ENCODE measurements around the gene MYOM1.
A peak's percentile ranks its signal among the peaks of the same experiment; 100 is the strongest.

MYOM1 gene

DNA sequence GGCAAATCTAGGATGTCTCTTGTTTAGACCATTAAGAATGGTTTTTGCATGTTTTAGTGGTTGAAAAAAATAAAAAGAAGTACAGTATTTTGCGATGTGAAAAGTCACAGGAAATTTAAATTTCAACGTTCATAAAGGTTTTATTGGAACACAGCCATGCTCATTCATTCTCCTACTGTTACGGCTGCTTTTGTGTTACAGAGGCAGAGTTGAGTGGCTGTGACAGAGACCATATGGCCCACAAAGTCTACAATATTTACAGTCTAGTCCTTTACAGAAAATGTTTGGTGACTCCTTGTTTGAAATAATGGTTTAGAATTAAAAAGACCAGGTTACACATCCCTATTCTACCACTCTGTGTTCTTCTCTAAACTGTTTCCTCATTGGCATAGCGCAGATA lies 48.1 kb downstream of the MYOM1 start:
- no peak for DNase-seq
- H3K9me3 Mint-ChIP-seq: no peaks in the 10 kb centered on the region
- no peaks in the 10 kb centered on the region for H3K36me3 Mint-ChIP-seq
- H3K4me1 Mint-ChIP-seq: peaks cover 24 to 58% of the 10 kb centered on the region in 2 donors
- no peak overlapping the region for H3K4me3 Mint-ChIP-seq
- no peak for ATAC-seq (replicated peaks)
- H3K27me3 Mint-ChIP-seq: no peaks in the 10 kb centered on the region
- peak overlapping the region; percentile 37 for H3K27ac Mint-ChIP-seq

DNA sequence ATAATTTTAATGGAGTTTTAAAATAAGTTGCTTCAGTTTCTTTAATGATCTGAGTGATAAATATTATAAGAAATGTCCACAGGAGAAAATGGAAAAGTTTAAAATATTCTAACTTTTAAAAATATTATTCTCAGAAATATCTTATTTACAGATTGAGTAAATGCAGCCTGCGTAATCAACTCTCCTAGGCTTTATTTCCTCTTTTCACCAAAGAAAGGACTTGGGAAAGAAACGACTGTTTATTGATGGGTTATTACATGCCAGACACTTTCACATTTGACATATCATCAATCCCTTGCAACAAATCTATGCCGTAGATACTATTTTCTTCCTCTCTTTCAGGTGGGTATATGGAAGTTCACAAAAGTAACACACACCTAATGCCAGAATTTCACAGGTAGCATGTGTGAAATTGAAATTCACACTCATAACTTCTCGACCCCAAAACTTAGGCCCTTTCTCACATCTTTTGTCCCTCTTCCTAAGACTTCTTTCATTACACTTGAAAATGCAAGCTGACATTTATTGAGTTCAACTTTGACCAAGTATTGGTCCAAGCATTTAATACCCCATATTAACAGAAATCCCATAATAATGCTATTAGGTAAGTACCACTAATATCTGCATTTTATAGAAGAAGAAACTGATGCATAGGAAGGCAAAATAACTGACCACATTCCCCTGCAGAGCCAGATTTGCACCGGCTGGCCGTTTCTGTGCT lies 49.2 kb downstream of the MYOM1 start:
- Mint-ChIP-seq H3K4me3 (no peak overlapping the region), H3K27me3 (no peaks in the 10 kb centered on the region), H3K36me3 (no peaks in the 10 kb centered on the region), H3K4me1 (peaks cover 18 to 49% of the 10 kb centered on the region in 2 donors), H3K27ac (no peak overlapping the region), H3K9me3 (no peaks in the 10 kb centered on the region)
- no peak for DNase-seq
- ATAC-seq (replicated peaks): no peak

DNA sequence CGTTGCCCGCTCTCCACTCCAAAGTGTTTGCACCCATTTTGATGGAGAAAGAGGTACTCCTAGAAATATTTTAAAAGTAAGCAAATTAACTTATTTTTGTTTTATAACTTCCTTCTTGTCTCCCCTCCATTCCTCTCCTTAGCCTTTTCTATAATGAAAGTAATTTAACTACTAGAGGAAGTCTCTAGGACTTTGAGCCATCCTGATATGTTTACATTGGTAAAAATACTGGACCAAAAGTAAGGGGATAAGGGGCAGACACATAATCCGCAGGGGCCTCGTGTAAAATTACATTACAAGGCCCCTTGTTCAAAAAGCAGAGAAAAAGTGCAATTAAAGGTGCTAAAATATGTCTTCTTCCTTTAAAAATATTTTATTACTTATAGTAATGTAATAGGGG lies 55.4 kb downstream of the MYOM1 start:
- Mint-ChIP-seq H3K4me3 (no peak overlapping the region), H3K27ac (no peak overlapping the region), H3K27me3 (no peaks in the 10 kb centered on the region), H3K9me3 (no peaks in the 10 kb centered on the region), H3K36me3 (peaks cover 0 to 6% of the 10 kb centered on the region in 2 donors), H3K4me1 (peaks cover 3 to 22% of the 10 kb centered on the region in 2 donors)
- DNase-seq: no peak
- no peak for ATAC-seq (replicated peaks)

DNA sequence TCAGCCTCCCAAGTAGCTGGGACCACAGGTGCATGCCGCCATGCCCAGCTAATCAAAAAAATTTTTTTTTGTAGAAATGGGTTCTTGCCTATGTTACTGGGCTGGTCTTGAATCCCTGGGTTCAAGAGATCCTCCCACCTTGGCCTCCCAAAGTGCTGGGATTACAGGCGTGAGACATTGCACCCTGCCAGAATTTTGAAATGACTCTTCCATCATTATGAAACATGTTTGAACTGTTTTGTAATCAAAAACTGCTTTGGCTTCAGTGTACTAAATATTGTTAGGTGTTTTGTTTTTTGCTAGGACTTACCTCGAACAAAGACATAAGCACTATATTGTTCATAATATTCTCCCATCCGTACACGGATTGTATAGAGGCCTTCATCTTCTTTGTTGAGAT lies 55.8 kb downstream of the MYOM1 start:
- no peaks in the 10 kb centered on the region for H3K9me3 Mint-ChIP-seq
- no peaks in the 10 kb centered on the region for H3K27me3 Mint-ChIP-seq
- DNase-seq (no peak), ATAC-seq (replicated peaks) (no peak)
- H3K4me3 Mint-ChIP-seq: no peak overlapping the region
- H3K4me1 Mint-ChIP-seq: peaks cover 3 to 21% of the 10 kb centered on the region in 2 donors
- peaks cover 0 to 6% of the 10 kb centered on the region in 2 donors for H3K36me3 Mint-ChIP-seq
- H3K27ac Mint-ChIP-seq: no peak overlapping the region

DNA sequence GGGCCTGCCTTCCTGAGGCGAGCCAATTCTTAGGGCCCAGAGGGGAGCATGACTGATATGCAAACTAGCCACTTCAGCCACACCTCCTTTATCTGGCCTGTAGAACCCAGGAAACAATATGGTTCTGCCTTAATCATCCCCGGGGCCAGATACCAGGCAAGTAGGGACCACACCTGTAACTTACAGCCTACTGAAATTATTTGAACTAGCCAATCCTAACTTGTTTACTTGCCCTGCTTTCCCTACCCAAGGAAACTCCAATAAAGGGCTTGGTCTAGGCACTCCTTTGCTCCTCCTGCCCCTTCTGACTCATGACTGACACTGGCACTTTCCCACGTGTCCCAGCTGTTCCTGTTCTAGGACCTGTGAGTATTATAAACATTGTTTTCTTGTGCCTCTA lies 57.6 kb downstream of the MYOM1 start:
- no peaks in the 10 kb centered on the region for H3K9me3 Mint-ChIP-seq
- H3K27ac Mint-ChIP-seq: peak overlapping the region; percentile 65
- no peak for DNase-seq

DNA sequence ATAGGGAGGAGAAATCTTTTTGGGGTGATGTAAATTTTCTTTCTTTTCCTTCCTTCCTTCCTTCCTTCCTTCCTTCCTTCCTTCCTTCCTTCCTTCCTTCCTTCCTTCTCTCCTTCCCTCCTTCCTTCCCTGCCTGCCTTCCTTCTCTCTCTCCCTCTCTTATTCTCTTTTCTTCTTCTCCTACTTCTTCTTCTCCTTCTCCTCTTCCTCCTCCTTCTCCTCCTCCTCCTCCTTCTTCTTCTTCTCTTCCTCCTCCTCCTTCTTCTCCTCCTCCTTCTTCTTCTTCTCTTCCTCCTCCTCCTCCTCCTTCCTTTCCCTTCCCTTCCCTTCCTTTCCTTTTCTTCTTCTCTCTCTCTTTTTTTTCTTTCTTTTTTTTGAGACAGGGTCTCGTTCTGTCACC lies 59.9 kb downstream of the MYOM1 start:
- DNase-seq: no peak
- H3K4me3 Mint-ChIP-seq: no peak overlapping the region
- no peaks in the 10 kb centered on the region for H3K9me3 Mint-ChIP-seq
- no peaks in the 10 kb centered on the region for H3K27me3 Mint-ChIP-seq
- H3K27ac Mint-ChIP-seq: no peak overlapping the region
- H3K36me3 Mint-ChIP-seq: peaks cover 0 to 6% of the 10 kb centered on the region in 2 donors
- H3K4me1 Mint-ChIP-seq: peaks cover 15 to 35% of the 10 kb centered on the region in 2 donors
- no peak for ATAC-seq (replicated peaks)

More for the DNA sequence above, 57.6 kb downstream of the MYOM1 start:
- ATAC-seq (replicated peaks): no peak
- Mint-ChIP-seq H3K4me1 (peaks cover 3 to 16% of the 10 kb centered on the region in 2 donors), H3K36me3 (peaks cover 0 to 6% of the 10 kb centered on the region in 2 donors), H3K27me3 (no peaks in the 10 kb centered on the region), H3K4me3 (no peak overlapping the region)

DNA sequence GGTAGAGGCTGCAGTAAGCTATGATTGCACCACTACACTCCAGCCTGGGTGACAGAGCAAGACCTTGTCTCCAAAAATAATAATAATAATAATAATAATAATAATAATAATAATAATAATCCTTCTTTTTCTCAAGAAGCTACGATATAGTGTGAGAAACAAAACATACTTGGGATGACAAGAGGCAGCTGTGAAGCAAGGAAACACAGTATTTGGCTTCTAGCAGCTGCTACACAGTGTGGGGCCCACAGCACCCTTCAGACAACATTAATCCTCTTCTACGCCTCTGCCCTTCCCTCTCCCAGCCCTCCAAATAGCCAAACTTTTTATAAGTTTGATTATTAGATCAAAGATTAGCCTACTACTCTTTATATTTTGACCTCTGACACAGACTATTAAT lies 62.2 kb downstream of the MYOM1 start:
- H3K27me3 Mint-ChIP-seq: no peaks in the 10 kb centered on the region
- H3K4me1 Mint-ChIP-seq: peaks cover 20 to 44% of the 10 kb centered on the region in 2 donors
- H3K27ac Mint-ChIP-seq: no peak overlapping the region
- H3K36me3 Mint-ChIP-seq: no peaks in the 10 kb centered on the region
- DNase-seq (no peak), ATAC-seq (replicated peaks) (no peak)
- no peak overlapping the region for H3K4me3 Mint-ChIP-seq
- H3K9me3 Mint-ChIP-seq: no peaks in the 10 kb centered on the region

DNA sequence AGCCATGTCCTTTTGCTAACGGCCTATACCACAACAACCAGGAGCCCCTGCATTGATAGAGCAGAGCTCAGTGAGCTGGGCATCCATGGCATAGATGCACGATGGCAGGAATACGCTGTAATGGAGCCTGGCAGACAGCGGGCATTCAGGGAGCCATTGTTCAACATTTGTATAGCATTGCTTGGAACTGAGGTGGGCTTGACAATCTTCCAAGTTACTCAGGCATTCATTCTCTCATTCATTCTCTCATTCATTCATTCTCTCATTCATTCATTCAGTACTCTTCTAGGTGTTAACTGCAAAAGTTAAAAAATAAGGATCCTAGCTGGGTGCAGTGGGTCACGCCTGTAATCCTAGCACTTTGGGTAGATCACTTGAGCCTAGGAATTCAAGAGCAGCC lies 62.7 kb downstream of the MYOM1 start:
- Mint-ChIP-seq H3K27ac (no peak overlapping the region), H3K4me3 (no peak overlapping the region), H3K36me3 (no peaks in the 10 kb centered on the region), H3K4me1 (peaks cover 21 to 44% of the 10 kb centered on the region in 2 donors), H3K27me3 (no peaks in the 10 kb centered on the region), H3K9me3 (no peaks in the 10 kb centered on the region)
- ATAC-seq (replicated peaks): no peak
- no peak for DNase-seq

DNA sequence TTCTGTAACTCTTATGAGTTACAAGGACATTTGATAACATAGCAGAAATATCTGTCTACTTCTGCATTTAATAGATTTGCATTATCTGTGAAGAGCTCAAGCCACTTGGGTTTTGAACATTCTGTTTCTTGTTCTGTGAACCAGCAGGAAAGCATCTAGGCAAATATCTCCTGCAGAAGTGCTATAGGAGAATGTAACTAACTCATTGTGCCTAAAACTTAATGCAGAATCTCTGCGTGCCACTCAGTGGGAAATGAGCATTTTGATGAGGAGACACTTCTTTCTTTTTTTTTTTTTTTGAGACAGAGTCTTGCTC lies 63.5 kb downstream of the MYOM1 start:
- H3K4me3 Mint-ChIP-seq: no peak overlapping the region
- H3K4me1 Mint-ChIP-seq: peaks cover 23 to 48% of the 10 kb centered on the region in 2 donors
- ATAC-seq (replicated peaks) (no peak), DNase-seq (no peak)
- H3K27me3 Mint-ChIP-seq: no peaks in the 10 kb centered on the region
- no peaks in the 10 kb centered on the region for H3K9me3 Mint-ChIP-seq
- no peaks in the 10 kb centered on the region for H3K36me3 Mint-ChIP-seq
- H3K27ac Mint-ChIP-seq: peak overlapping the region; percentile 89

DNA sequence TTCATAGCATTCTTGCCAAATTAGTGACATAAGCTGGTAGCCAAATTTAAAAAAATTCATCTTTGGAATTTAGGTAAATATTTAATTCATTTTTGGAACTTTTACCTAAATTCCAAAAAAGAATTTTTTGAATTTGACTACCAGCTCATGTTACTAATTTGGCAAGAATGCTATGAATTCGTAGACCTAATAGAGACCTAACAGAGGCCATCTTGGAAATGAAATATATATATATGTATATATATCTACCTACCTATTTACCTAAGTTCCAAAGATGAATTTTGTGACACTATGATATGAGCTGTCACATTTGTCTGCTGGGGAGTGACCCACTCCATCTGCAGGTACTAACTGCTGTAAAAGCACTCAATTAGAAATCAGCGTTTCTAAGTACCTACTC lies 65.6 kb downstream of the MYOM1 start:
- peaks cover 21 to 45% of the 10 kb centered on the region in 2 donors for H3K4me1 Mint-ChIP-seq
- no peaks in the 10 kb centered on the region for H3K27me3 Mint-ChIP-seq
- no peak overlapping the region for H3K4me3 Mint-ChIP-seq
- no peak for DNase-seq
- no peak overlapping the region for H3K27ac Mint-ChIP-seq
- ATAC-seq (replicated peaks): no peak
- H3K9me3 Mint-ChIP-seq: no peaks in the 10 kb centered on the region
- H3K36me3 Mint-ChIP-seq: no peaks in the 10 kb centered on the region

DNA sequence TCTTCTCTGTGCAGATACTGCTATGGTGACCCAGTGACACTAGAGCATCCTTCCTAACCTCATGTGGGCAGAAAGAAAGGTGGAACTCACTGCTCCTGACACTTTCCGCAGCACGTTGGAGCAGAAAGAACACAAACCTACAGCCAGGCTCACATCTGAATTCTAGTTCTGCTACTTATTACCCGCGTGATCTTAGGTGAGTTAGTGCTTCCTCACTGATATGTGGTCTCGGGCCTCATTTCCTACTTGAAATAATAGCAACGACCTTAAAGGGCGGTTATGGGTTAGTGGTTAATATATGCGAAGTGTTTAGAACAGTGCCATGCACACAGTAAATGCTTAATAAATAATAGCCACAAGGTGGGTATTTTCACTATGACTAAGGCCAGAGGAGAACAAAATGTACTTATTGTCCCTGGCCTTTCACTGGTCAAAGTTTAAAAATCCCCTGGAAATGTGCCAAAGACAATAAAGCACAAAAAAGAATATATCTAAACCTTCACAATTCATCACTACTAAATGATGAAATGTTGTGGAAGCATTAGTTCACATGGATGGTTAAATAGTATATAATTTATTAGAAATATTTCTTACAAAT lies 66.6 kb downstream of the MYOM1 start:
- Mint-ChIP-seq H3K4me3 (no peak overlapping the region), H3K4me1 (peaks cover 21 to 45% of the 10 kb centered on the region in 2 donors), H3K36me3 (no peaks in the 10 kb centered on the region), H3K9me3 (no peaks in the 10 kb centered on the region), H3K27me3 (no peaks in the 10 kb centered on the region), H3K27ac (peak overlapping the region; percentile 86)
- ATAC-seq (replicated peaks) (peak; percentile 80 to 83), DNase-seq (no peak)

DNA sequence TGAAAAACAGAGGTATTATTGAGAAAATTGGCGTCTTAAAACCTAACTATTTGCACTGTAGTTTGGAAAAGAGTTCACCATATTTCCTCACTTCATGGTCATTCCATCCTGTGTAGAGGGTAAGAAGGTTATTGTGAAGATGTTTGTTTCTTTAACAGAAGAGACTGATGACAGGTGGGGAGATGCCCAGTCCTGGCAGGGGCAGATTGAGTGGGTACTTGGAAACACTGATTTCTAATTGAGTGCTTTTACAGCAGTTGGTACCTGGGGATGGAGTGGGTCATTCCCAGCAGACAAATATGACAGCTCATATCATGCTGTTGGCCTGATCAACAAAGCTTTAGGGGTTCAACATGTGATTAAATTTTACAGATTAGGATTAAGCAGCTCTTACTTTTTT lies 67.5 kb downstream of the MYOM1 start:
- no peaks in the 10 kb centered on the region for H3K27me3 Mint-ChIP-seq
- H3K27ac Mint-ChIP-seq: peak overlapping the region; percentile 33
- no peaks in the 10 kb centered on the region for H3K36me3 Mint-ChIP-seq
- no peak for DNase-seq
- H3K4me3 Mint-ChIP-seq: no peak overlapping the region
- peaks cover 21 to 45% of the 10 kb centered on the region in 2 donors for H3K4me1 Mint-ChIP-seq
- ATAC-seq (replicated peaks): no peak
- no peaks in the 10 kb centered on the region for H3K9me3 Mint-ChIP-seq

DNA sequence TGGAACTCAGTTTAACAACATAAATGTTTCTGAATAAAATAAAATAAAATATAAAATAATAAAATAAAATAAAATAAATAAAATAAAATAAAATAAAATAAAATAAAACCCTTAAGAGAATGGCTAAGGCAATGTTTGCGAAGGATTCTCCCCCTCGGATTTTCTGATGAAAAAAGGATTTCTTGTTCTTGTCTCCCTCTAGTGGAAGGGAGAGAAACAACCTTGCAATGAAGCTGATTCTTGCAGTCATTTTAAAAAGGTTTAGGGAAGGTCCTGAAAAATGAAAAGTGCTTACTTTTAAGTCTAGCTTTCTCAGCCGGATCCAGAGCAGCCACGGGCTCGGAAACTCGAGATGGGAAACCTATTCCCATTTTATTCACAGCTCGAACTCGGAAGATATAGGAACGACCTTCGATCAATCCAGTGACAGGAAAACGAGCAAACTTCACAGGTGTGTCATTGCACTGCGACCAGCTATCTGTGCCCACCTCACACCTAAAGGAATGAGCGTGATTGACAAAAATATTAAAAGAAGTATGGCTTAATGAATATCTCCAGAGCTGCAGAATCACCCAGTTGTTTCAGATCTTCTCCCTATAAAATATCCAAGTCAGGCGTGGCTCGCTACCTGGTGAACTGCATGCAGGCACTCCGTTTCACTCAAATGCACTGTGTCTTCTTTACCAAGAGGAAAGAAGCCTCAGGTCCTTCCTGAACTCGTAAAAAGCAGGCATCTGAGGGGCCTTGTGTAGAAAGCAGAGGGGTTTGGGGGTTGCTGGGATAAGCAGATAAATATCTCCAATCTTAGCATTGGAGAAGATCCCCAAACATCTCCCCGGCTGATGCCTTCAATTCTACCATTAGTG lies 68.1 kb downstream of the MYOM1 start:
- no peak for ATAC-seq (replicated peaks)

DNA sequence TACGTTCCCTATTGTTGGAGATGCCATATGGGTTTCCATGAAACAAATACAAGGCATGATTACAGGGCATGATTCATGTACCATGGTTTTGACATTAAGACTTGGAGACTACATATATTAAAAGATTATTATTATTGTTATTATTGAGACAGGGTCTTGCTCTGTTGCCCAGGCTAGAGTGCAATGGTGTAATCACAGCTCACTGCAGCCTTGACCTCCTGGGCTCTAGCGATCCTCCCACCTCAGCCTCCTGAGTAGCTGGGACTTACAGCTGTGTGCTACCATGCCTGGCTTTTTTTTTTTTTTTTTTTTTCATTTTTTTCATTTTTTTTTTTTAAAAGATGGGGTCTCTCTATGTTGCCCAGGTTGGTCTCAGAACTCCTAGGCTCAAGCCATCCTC lies 69.1 kb downstream of the MYOM1 start:
- no peaks in the 10 kb centered on the region for H3K27me3 Mint-ChIP-seq
- peaks cover 15 to 35% of the 10 kb centered on the region in 2 donors for H3K4me1 Mint-ChIP-seq
- no peak overlapping the region for H3K4me3 Mint-ChIP-seq
- no peaks in the 10 kb centered on the region for H3K9me3 Mint-ChIP-seq
- ATAC-seq (replicated peaks) (no peak), DNase-seq (no peak)
- H3K36me3 Mint-ChIP-seq: no peaks in the 10 kb centered on the region
- no peak overlapping the region for H3K27ac Mint-ChIP-seq

More for the DNA sequence above, 68.1 kb downstream of the MYOM1 start:
- no peak for DNase-seq
- H3K4me1 Mint-ChIP-seq: peaks cover 21 to 44% of the 10 kb centered on the region in 2 donors
- no peaks in the 10 kb centered on the region for H3K27me3 Mint-ChIP-seq
- peak overlapping the region; percentile 69 for H3K27ac Mint-ChIP-seq
- H3K9me3 Mint-ChIP-seq: no peaks in the 10 kb centered on the region
- H3K36me3 Mint-ChIP-seq: no peaks in the 10 kb centered on the region
- H3K4me3 Mint-ChIP-seq: peak overlapping the region in 1 of 2 donors; percentile 16
